ENCODE results near the gene RNF5. TPM values are rescaled to one million over a fixed set of nuclear protein-coding genes. Genes with fewer than 3 reads are reported as not detected.
A peak's percentile ranks its signal among the peaks of the same experiment; 100 is the strongest.

The RNF5 gene
- total RNA-seq, 1 donor from 2014 or later, result 57.9 TPM

DNA sequence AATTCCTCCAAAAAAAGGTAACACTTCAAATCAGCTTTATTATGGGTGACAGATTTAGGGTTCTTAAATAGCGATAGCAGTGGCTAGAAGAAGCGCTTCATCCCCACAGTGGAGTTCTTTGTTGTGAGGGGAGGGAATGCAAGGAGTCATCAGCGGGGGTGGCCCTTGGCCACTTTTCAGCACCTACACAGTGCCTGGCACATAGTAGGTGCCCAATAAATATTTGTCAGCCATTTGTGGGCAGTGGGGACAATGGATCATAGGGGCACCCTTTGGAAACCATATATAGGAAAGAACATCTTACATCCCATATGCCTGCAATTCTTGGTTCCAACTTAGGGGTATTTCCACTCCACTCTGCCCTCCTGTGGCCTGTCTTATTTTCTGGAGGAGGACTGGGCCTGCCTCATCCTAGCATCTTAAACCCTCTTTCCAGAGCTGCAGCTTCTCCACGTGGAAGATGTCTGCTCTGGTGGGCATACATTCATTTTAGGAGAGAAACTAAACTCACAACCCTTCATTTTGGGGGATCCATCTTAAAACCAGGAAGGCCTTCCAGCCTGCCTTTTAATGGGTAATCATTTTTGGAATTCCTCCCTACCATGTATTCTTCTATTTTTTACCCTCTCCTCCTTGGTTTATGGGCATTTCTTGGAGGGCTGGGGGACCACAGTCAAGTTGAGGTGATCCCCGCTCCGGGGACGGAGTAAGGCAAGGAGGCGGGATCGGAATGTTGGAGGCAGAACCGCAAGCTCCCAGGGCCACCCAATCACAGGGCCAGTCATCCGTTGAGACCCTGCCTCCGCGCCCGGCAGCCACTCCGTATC, 16.8 kb downstream of the RNF5 start:
- H3K4me3 ChIP-seq (ENCODE audit: low read length in 3 of 3), result peak overlapping the region; percentile 68 to 74 (median 74)
- H3K36me3 ChIP-seq (ENCODE audit: control insufficient read depth in 3 of 3, insufficient read depth in 3 of 3, low read length in 3 of 3), result no peaks in the 10 kb centered on the region
- H3K9ac ChIP-seq (ENCODE audit: low read depth in 1 of 3, low read length in 3 of 3), result peak overlapping the region; percentile 78 to 86 (median 85)
- no peaks in the 10 kb centered on the region for H3K9me3 ChIP-seq (ENCODE audit: control insufficient read depth in 3 of 3, low read length in 3 of 3)
- H3K27ac ChIP-seq (ENCODE audit: low read depth, low read length), result peak overlapping the region; percentile 86
- H3K4me1 ChIP-seq (ENCODE audit: control insufficient read depth in 3 of 3, insufficient read depth in 3 of 3, low read length in 3 of 3), result peaks cover 29 to 50% (median 36%) of the 10 kb centered on the region in 3 donors
- no peaks in the 10 kb centered on the region for H3K27me3 ChIP-seq (ENCODE audit: control insufficient read depth in 3 of 3, insufficient read depth in 3 of 3, low read length in 3 of 3)

DNA sequence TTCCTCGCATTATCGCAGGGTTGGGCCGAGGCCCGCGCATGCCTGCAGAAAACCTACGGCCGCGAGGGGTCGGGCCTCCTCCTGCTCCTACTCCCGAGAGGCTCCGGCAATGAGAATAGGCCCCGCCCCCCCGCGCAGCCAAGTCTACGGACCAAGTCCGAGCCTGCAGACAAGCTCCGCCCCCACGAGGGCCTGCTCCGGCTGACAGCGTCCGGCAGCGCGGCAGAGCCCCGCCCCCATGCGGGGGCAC, 17.4 kb downstream of the RNF5 start:
- Histone ChIP-seq H3K9me3 (ENCODE audit: control insufficient read depth in 3 of 3, low read length in 3 of 3) (no peaks in the 10 kb centered on the region), H3K27me3 (ENCODE audit: control insufficient read depth in 3 of 3, insufficient read depth in 3 of 3, low read length in 3 of 3) (peaks cover 0 to 1% (median 1%) of the 10 kb centered on the region in 3 donors), H3K36me3 (ENCODE audit: control insufficient read depth in 3 of 3, insufficient read depth in 3 of 3, low read length in 3 of 3) (no peaks in the 10 kb centered on the region), H3K9ac (ENCODE audit: low read depth in 1 of 3, low read length in 3 of 3) (peak overlapping the region in 2 of 3 donors; percentile 99 to 100), H3K27ac (ENCODE audit: low read depth, low read length) (peak overlapping the region; percentile 98), H3K4me3 (ENCODE audit: low read length in 3 of 3) (peak overlapping the region in 2 of 3 donors; percentile 99 to 100), H3K4me1 (ENCODE audit: control insufficient read depth in 3 of 3, insufficient read depth in 3 of 3, low read length in 3 of 3) (peaks cover 29 to 46% (median 32%) of the 10 kb centered on the region in 3 donors)

- H3K36me3 ChIP-seq (ENCODE audit: control insufficient read depth in 3 of 3, insufficient read depth in 3 of 3, low read length in 3 of 3), result no peaks in the 10 kb centered on the region
- H3K27me3 ChIP-seq (ENCODE audit: control insufficient read depth in 3 of 3, insufficient read depth in 3 of 3, low read length in 3 of 3), result peaks cover 5 to 7% (median 6%) of the 10 kb centered on the region in 3 donors
- peak overlapping the region; percentile 98 for H3K27ac ChIP-seq (ENCODE audit: low read depth, low read length)
- peaks cover 24 to 41% (median 27%) of the 10 kb centered on the region in 3 donors for H3K4me1 ChIP-seq (ENCODE audit: control insufficient read depth in 3 of 3, insufficient read depth in 3 of 3, low read length in 3 of 3)
- H3K4me3 ChIP-seq (ENCODE audit: low read length in 3 of 3), result peak overlapping the region; percentile 95 to 100 (median 99)
- no peaks in the 10 kb centered on the region for H3K9me3 ChIP-seq (ENCODE audit: control insufficient read depth in 3 of 3, low read length in 3 of 3)
- H3K9ac ChIP-seq (ENCODE audit: low read depth in 1 of 3, low read length in 3 of 3), result peak overlapping the region; percentile 99 to 100 (median 100)
Measured at GRCh38 chr6:32195902-32196681, 17.9 kb downstream of the RNF5 start.

GRCh38 chr6:32196682-32197616, 18.7 kb downstream of the RNF5 start:
- Histone ChIP-seq H3K9ac (ENCODE audit: low read depth in 1 of 3, low read length in 3 of 3) (peak overlapping the region; percentile 99 to 100 (median 100)), H3K4me3 (ENCODE audit: low read length in 3 of 3) (peak overlapping the region; percentile 95 to 100 (median 99)), H3K9me3 (ENCODE audit: control insufficient read depth in 3 of 3, low read length in 3 of 3) (no peaks in the 10 kb centered on the region), H3K27me3 (ENCODE audit: control insufficient read depth in 3 of 3, insufficient read depth in 3 of 3, low read length in 3 of 3) (peaks cover 7 to 14% (median 8%) of the 10 kb centered on the region in 3 donors), H3K27ac (ENCODE audit: low read depth, low read length) (peak overlapping the region; percentile 98), H3K4me1 (ENCODE audit: control insufficient read depth in 3 of 3, insufficient read depth in 3 of 3, low read length in 3 of 3) (peaks cover 24 to 34% (median 26%) of the 10 kb centered on the region in 3 donors), H3K36me3 (ENCODE audit: control insufficient read depth in 3 of 3, insufficient read depth in 3 of 3, low read length in 3 of 3) (no peaks in the 10 kb centered on the region)

- Histone ChIP-seq H3K9me3 (ENCODE audit: control insufficient read depth in 3 of 3, low read length in 3 of 3) (no peaks in the 10 kb centered on the region), H3K27ac (ENCODE audit: low read depth, low read length) (no peak overlapping the region), H3K4me1 (ENCODE audit: control insufficient read depth in 3 of 3, insufficient read depth in 3 of 3, low read length in 3 of 3) (peaks cover 20 to 31% (median 21%) of the 10 kb centered on the region in 3 donors), H3K4me3 (ENCODE audit: low read length in 3 of 3) (no peak overlapping the region), H3K36me3 (ENCODE audit: control insufficient read depth in 3 of 3, insufficient read depth in 3 of 3, low read length in 3 of 3) (no peaks in the 10 kb centered on the region), H3K27me3 (ENCODE audit: control insufficient read depth in 3 of 3, insufficient read depth in 3 of 3, low read length in 3 of 3) (peaks cover 7 to 20% (median 10%) of the 10 kb centered on the region in 3 donors), H3K9ac (ENCODE audit: low read depth in 1 of 3, low read length in 3 of 3) (no peak overlapping the region)
Measured at GRCh38 chr6:32198345-32198696, 20.1 kb downstream of the RNF5 start.

GRCh38 chr6:32198866-32199265, 20.7 kb downstream of the RNF5 start:
- no peak overlapping the region for H3K9ac ChIP-seq (ENCODE audit: low read depth in 1 of 3, low read length in 3 of 3)
- H3K9me3 ChIP-seq (ENCODE audit: control insufficient read depth in 3 of 3, low read length in 3 of 3), result no peaks in the 10 kb centered on the region
- no peak overlapping the region for H3K4me3 ChIP-seq (ENCODE audit: low read length in 3 of 3)
- no peaks in the 10 kb centered on the region for H3K36me3 ChIP-seq (ENCODE audit: control insufficient read depth in 3 of 3, insufficient read depth in 3 of 3, low read length in 3 of 3)
- H3K27me3 ChIP-seq (ENCODE audit: control insufficient read depth in 3 of 3, insufficient read depth in 3 of 3, low read length in 3 of 3), result peaks cover 7 to 25% (median 14%) of the 10 kb centered on the region in 3 donors
- peaks cover 20 to 31% (median 21%) of the 10 kb centered on the region in 3 donors for H3K4me1 ChIP-seq (ENCODE audit: control insufficient read depth in 3 of 3, insufficient read depth in 3 of 3, low read length in 3 of 3)
- H3K27ac ChIP-seq (ENCODE audit: low read depth, low read length), result no peak overlapping the region

DNA sequence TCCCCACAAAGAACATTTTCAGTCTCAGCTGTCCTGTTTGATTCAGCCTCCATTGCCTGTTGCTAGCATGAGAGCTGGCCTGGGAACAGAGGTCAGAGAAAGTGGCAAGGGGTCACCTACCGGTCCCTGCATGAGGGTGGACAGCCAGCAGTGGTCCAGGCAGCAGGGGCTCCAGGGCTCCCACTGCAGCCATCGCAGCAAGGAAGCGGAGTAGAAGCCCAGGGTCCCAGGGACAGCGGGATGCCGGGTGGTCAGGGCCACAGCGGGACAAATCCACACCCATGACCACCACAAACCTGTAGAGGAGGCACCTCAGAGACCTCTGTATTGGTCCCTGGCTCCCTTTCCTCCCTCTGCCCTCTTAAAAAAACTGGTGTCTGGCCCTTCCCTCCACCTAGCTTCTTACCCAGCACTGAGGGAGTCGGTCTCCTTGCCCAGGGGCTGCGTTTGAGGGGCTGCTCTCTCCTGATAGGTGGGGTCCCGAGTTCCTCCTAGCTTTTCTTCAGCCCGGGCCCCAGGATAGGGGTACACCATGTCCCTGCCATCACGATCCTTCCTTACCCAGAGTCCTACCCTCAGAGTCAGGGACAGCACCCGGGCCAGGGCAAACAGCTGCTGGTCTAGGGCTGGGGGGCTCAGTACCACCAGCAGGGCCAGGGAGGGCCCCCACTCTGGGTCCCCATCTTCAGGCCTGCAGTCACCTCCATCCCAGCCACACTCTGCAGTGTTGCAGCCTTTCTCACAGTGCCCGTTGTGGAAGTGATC, 22.7 kb downstream of the RNF5 start:
- Histone ChIP-seq H3K27me3 (ENCODE audit: control insufficient read depth in 3 of 3, insufficient read depth in 3 of 3, low read length in 3 of 3) (peaks cover 9 to 32% (median 19%) of the 10 kb centered on the region in 3 donors), H3K36me3 (ENCODE audit: control insufficient read depth in 3 of 3, insufficient read depth in 3 of 3, low read length in 3 of 3) (no peaks in the 10 kb centered on the region), H3K4me3 (ENCODE audit: low read length in 3 of 3) (no peak overlapping the region), H3K9me3 (ENCODE audit: control insufficient read depth in 3 of 3, low read length in 3 of 3) (no peaks in the 10 kb centered on the region), H3K4me1 (ENCODE audit: control insufficient read depth in 3 of 3, insufficient read depth in 3 of 3, low read length in 3 of 3) (peaks cover 12 to 17% (median 13%) of the 10 kb centered on the region in 3 donors), H3K9ac (ENCODE audit: low read depth in 1 of 3, low read length in 3 of 3) (no peak overlapping the region), H3K27ac (ENCODE audit: low read depth, low read length) (no peak overlapping the region)

GRCh38 chr6:32202186-32202585, 24.0 kb downstream of the RNF5 start:
- Histone ChIP-seq H3K27me3 (ENCODE audit: control insufficient read depth in 3 of 3, insufficient read depth in 3 of 3, low read length in 3 of 3) (peaks cover 9 to 32% (median 19%) of the 10 kb centered on the region in 3 donors), H3K9ac (ENCODE audit: low read depth in 1 of 3, low read length in 3 of 3) (no peak overlapping the region), H3K9me3 (ENCODE audit: control insufficient read depth in 3 of 3, low read length in 3 of 3) (no peaks in the 10 kb centered on the region), H3K27ac (ENCODE audit: low read depth, low read length) (no peak overlapping the region), H3K4me1 (ENCODE audit: control insufficient read depth in 3 of 3, insufficient read depth in 3 of 3, low read length in 3 of 3) (peaks cover 3 to 5% (median 3%) of the 10 kb centered on the region in 3 donors), H3K4me3 (ENCODE audit: low read length in 3 of 3) (no peak overlapping the region), H3K36me3 (ENCODE audit: control insufficient read depth in 3 of 3, insufficient read depth in 3 of 3, low read length in 3 of 3) (no peaks in the 10 kb centered on the region)

Measured in skeletal muscle tissue (tissue), 4 donors.